Stomach (tissue), 4 donors: Measurements from ENCODE around the gene ART3.

ENCODE experiments used
- POLR2A ChIP-seq, 4 donors: fragments of 450-650 bp; IDR thresholded peaks; one replicate each; pipeline ENCODE4 v1.6.1; 2016; ENCODE audit warnings: antibody characterized with exemption in 4 of 4, control low read depth in 2 of 4, mild to moderate bottlenecking in 1 of 4, moderate library complexity in 1 of 4
- POLR2AphosphoS5 ChIP-seq, 3 donors: sonication (generic); formaldehyde crosslinking; IDR thresholded peaks; one replicate each; pipeline ENCODE4 v1.6.1; 2016; ENCODE audit warnings: antibody characterized with exemption in 3 of 3
- TF ChIP-seq, protein P1 (sequence below), 7 experiments: fragments of 450-650 bp in 4 of 7; fragments of 200-600 bp in 3 of 7; sonication (generic) in 3 of 7; IDR thresholded peaks; one replicate each; pipeline ENCODE4 v1.5.1; 2016 to 2019; ENCODE audit warnings: antibody characterized with exemption in 7 of 7, control low read depth in 2 of 7, mild to moderate bottlenecking in 1 of 7

GRCh38 chr4:76156635-76157034 lies 82.1 kb downstream of the ART3 start:
- TF ChIP-seq, protein P1, sequence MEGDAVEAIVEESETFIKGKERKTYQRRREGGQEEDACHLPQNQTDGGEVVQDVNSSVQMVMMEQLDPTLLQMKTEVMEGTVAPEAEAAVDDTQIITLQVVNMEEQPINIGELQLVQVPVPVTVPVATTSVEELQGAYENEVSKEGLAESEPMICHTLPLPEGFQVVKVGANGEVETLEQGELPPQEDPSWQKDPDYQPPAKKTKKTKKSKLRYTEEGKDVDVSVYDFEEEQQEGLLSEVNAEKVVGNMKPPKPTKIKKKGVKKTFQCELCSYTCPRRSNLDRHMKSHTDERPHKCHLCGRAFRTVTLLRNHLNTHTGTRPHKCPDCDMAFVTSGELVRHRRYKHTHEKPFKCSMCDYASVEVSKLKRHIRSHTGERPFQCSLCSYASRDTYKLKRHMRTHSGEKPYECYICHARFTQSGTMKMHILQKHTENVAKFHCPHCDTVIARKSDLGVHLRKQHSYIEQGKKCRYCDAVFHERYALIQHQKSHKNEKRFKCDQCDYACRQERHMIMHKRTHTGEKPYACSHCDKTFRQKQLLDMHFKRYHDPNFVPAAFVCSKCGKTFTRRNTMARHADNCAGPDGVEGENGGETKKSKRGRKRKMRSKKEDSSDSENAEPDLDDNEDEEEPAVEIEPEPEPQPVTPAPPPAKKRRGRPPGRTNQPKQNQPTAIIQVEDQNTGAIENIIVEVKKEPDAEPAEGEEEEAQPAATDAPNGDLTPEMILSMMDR (IDR thresholded peaks at IDR 0.05) = no peak
- TF ChIP-seq POLR2A (IDR thresholded peaks at IDR 0.05) = no peak
- TF ChIP-seq POLR2AphosphoS5 (IDR thresholded peaks at IDR 0.05) = no peak
